GM19452 (cell line): ENCODE data around the gene SLC16A7.

Experiments
- ATAC-seq: cut with Tn5 transposase; IDR thresholded peaks from one replicate; pipeline ENCODE4 v1.9.1; 2021; ENCODE audit not compliant: unreplicated experiment

The SLC16A7 gene

DNA sequence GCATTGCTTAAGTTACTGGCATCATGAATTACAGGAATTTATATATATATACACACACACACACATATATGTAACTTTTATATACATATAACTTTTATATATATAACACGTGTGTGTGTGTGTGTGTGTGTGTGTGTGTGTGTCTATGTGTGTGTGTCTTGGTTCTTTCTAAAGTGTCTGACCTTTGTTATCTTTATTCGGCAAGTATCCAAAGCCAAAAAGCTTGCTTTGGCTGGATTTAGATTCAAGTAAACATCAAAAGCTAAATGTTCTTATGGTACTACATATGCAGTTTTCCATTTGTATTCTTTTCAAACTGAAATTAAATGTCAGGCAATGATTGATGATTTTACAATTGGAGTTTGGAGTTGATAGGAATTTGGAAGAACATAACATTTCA, 69.9 kb downstream of the SLC16A7 start:
- no peak for ATAC-seq

DNA sequence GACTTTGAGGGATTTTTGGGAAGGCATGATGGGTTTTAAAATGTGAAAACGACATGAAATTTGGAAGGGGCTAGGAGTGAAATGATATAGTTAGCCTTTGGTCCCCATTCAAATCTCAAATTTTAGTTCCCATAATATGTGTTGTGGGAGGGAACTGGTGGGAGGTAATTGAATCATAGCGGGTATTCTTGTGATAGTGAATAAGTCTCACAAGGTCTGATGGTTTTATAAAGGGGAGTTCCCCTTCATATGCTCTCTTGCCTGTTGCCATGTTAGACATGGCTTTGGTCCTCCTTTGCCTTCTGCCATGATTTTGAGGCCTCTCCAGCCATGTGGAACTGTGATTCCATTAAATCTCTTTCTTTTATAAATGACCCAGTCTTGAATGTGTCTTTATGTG, 72.8 kb downstream of the SLC16A7 start:
- ATAC-seq: no peak

DNA sequence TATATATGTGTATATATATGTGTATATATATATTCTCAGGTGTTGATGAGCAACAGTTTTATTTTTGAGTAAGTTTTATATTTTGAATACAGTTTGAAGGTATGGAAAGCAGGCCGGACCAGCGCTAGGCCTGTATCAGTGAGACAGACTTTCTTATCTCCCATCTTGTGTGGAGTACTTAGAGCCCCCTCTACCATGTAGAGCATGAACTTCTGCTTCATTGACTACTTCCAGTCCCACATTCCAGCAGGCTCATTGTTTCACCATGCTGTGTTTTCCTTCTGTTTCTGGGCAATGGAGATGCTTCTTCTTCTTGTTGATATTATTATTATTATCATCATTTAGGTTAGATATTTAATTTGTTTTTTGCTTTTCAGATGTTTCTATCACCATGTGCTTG, 76.4 kb downstream of the SLC16A7 start:
- ATAC-seq: no peak

DNA sequence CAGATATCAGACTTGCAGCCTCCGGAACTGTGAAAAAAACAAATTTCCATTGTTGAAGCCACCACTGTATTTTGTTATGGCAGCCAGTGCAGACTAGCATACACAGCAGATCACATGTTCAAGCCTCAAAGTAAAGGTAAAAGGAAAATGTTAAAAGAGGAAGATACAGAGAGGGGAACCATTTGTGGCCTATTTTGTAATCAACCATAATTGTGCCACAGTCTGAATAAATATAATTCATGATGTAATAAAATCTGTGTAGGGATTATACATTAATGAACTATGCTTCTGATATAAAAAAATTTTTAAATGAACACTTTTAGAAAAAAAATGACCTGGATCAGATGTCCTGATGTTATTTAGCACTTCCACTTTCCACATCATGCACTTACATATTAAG, 79.6 kb downstream of the SLC16A7 start:
- no peak for ATAC-seq

DNA sequence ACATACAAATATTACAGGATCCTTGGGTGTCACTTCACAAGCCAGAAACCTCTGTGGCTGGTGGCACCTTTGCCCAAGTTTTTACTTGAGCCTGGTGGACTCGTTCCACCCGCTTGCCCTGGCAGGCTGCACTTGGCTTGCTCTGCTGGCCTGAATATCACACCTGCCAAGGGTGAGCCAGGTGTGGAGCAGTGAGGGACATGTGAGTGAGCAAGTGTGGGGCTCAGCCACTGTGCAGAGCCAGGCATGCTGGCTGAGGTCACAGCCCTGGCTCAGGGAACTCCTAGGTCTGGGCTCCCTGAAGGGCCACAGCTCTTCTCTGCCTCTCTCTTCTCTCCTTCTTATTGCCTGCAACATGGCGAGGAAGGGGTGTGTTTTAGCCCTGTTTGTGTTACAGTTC, 82.0 kb downstream of the SLC16A7 start:
- ATAC-seq: no peak

DNA sequence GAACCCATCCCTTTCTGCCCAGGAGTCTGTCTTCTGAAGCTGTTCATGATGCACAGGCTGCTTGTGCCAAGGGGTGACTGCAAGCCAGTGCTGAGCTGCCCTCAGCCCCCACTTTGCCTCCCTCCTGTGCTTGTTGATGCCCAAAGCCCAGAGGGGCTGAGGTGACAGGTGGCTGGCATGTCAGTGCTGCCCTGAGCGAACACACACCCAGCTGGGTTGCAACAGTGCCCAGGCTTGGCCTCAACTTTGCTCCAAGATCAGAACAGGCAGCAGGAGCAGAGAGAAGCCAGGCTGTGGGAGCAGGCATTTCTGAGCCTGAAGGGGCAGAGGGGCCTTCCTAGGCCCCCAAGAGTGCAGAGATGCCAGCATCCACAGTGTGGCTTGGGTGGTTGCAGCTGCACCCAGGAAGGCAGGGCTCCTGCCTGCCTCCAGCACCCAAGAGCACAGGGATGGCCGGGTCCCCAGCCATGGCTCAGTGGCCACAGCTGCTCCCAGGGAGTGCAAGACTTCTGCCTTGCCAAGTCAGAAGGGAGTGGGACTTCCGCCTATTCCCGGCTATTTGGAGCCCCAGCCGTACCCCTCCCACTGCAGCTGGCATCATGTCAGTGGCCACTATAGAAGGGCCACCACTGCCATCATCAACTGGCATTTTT, 83.1 kb downstream of the SLC16A7 start:
- no peak for ATAC-seq

DNA sequence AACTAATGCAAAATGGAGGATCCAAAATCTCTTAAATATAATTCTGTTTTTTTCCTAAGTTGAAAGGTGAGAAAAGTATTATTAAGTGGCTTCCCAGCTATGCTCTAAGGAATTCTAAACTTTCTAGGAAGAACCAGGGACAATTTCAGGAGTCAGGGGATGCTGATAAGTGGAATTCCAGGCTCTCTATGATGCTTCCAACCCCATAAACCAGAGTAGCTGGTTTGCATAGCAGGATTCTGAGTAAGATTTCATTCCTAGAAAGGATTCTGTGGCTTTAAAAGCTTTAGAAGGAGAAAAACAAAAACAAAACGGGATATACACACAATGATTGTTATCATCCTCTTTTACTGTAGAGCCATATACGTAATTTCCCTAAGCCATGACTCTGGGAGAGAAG, 93.9 kb downstream of the SLC16A7 start:
- ATAC-seq: no peak

DNA sequence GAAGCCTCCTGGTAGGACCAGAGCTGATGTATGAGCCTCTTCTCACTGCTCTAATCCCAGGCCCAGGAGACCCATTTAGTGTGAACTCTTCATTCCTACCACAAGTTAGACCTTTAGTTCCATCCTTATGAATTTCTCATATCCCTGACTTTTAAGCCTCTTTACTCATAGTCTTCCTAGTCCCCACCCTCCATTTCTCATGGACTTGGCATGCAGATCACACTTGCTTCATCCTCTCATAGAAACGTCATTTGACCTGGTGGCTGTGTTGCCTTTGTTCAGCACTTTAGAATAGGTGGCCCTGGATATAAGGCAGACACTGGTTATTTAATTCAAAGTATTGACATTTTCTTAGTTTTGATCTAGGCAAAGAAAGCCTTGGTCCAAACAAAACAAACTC, 99.5 kb downstream of the SLC16A7 start:
- no peak for ATAC-seq

DNA sequence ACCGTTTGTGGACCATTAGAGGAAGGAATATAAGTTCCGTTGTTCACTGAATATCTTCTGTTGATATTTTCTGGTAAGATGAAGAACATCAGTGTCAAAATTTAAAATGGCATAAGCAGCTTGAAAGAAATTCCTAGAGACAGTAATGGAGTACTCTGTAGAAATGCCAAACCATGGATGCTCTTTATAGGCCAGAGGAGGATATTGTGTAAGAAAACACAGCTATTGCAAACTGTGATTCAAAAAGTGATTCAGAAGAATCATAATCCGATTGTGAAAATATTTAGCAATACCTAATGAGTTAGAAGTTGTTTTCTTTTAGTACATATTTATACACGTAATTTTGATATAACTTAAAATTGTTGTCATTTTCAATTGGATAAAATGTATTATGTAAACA, 102.8 kb downstream of the SLC16A7 start:
- ATAC-seq: no peak

DNA sequence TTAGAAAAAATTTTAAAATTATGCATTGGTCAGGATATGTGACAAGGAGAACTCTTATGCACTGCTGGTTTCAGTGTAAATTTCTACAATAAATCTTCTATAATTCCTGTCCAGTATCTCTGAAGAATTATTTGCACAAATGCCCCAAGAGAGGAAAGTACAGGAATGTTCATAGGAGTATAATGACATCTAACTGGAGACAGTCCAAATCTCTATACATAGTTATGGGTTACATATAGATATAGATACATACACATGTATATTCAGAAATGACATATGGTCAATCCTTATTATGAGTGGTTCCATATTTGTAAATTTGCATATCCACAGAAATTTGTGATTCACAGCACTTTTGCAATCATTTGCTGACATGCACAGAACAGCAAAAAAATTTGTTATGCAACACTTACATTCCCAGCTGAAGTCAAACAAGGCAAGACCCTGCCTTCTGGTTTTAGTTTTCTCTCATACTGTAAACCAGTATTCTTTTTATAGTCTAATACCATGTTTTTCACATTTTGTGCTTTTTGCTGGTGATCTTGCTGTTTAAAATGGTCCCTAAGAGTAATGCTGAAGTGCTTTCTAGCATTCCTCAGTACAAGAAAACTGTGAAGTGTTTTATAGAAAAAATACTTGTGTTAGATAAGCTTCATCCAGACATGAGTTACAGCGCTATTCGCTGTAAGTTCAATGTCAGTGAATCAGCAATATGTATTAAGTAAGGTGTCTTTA, 103.8 kb downstream of the SLC16A7 start:
- no peak for ATAC-seq

DNA sequence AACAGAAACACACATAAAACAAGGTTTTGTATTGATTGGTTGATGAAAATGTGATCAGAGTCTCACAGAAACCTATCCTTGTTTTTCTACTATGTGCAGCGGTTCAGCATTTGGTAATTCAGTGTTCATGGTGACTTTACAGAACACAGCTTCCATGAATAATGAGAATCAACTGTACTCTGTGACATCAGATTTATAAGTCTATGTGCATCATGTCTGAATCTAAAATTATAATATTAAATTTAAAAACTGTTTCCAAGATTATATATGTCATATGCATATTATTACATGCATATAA, 104.3 kb downstream of the SLC16A7 start:
- no peak for ATAC-seq

DNA sequence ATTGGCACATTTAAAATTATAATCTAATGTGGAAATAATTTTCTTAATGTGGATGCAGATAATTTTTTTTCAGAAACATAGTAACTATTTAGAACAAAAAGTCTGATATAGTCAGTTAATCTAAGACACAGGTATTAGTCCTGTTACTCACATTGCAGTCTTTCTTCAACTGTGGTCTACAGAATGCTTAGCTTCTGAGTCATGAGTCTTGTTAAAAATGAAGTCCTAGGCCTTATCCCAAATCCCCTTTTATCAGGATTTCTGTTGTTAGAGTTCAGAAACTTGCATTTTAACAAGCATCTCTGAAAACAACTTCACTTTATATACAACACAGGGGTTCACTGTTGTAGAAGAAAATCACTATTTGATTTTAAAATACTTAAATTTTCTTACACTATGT, 112.2 kb downstream of the SLC16A7 start:
- no peak for ATAC-seq

DNA sequence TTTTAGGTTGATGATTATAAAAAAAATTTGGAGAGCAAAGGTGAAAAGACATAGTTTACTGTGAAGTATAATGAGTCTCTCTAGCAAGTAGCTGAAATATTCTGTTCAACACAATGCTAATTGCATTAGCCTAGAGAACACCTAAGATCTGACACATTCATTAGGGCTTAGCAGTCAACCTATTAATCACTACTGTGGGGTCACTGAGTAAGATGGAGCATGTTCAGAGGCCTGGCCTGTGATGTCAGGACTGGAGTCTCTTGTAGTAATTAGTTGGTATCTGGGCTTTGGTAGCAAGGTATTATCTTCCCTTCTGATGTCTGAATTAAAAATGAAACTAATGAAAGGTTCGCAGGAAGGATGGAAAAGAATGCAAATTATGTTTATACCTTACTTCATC, 112.7 kb downstream of the SLC16A7 start:
- ATAC-seq: no peak

DNA sequence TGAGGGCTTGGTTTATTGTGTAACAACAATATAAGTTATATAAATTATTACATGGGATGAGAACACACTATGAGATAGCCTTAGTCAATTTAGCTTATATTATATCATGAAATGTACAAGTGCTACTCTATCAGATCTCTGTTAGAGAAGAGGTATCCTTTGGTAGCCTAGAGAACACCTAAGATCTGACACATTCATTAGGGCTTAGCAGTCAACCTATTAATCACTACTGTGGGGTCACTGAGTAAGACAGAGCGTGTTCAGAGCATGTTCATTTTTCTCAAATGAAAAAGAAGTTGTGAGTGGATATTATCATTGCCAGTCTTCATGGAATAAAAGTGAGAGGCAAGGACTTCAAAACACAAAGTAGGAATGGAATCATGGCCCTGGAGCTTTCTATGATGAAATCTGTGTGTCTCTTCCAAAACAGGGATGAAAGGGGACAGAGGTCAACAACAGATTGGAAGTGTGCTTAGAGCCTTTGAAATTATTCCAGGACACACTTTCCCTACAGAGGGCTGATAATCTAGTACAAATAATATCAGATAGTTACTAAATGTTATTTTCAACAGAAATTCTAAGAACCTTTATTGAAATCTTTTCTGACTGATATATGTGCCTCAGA, 114.3 kb downstream of the SLC16A7 start:
- no peak for ATAC-seq

DNA sequence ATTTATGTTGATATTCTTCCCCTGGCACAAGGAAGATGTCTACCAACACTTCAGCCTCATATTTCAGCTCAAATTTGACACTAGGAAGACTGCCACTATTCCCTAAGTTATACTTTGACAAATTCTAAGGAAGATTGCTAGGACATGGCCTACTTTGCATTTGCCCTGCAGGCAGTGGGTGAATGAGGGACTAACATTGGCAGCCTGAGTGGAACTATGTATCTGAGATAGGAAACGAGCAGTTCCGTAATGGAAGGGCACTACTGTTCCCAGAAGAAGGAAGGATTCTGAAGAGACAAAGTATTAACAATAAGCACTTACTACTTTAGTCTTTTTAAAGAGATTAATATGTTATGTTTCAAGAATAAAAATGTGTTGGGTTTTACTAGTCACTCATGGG, 115.1 kb downstream of the SLC16A7 start:
- ATAC-seq: no peak

DNA sequence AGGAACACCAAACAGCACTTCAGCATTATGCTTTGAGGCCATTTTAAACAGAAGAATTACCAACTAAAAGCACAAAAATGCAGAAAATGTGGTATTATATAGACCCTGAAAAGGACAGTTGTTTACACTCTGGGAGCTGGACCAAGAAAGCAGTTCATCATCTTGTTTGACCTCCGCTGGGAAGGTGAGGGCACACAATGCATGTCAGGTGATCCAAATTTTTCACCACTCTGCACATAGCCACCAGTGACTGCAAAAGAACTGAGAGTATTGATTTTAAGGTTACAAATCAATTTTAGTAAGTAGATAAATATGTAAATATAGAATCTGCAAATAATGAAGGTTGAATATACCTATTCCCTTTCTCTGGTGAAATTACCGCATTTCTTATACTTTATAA, 119.6 kb downstream of the SLC16A7 start:
- ATAC-seq: no peak

DNA sequence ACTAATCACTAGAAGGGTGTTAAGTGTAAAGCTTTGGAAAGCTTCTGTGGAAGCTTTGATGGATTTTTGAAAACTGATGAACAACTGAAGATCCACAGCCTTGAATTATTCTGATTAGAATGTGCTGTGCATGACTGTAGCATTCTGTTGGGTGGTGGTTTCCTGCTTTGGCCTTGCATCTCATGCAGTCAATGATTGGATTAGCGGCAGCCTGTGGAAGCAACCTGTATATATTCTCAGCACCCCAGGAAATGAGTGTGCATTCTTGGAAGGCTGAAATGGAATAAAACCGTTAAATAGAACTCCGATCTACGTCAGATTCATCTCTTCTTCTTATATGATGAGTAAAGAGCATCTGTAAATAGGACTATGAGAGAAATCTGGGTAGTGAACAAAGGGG, 120.2 kb downstream of the SLC16A7 start:
- ATAC-seq: no peak

DNA sequence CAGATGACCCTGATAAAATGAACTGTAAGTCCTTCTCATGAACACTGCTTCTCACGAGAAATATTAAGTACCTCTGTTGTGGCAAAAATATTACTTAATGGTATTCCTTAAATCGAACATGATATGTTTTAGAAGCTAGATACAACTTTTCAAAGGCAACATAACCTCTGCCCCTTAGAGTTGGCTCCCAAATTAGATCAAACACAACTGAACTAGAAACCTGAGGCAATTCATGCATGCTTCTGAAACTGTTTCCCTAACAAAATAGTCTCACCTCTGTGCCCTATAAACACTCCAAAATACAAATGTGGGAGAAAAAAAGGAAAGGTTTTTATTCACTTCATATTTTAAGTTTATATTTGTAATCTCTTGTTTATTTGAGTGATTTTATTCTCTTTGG, 121.6 kb downstream of the SLC16A7 start:
- no peak for ATAC-seq

DNA sequence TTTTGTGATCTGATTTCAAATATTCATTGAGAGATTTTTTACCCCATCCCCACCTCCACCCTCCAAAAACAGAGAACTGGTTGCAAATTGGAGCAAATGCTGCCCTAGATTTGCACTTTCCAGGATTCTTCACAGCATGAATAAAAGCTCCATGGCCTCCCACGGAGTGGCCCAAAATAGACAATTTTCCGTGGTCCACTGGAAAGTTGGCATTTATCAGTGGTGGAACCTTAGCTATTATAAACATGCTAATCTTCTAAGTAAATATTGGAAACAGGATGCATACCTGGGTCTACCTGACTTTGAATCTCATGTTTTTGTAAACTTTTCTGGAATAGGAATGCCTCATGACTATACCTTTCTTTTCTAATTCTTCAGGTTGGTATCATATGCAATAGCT, 123.9 kb downstream of the SLC16A7 start:
- ATAC-seq: no peak

DNA sequence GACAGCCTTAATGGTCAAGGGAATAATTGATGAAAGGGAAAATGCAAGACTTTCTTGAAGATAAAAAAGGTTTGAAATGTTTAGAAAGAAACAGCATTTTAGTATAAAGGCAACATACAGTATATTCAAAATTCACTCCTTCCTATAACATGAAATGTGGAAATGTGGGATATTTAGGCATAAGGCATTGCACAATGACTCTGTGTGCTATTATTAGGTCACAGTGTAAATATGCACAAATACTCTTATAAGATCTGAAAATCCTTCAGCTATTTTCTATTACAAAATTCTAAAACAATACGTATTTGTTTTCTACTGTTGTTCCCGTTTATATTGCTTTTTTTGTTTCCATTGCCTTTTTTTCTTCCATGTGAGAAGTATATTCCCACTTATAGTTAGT, 127.7 kb downstream of the SLC16A7 start:
- no peak for ATAC-seq

DNA sequence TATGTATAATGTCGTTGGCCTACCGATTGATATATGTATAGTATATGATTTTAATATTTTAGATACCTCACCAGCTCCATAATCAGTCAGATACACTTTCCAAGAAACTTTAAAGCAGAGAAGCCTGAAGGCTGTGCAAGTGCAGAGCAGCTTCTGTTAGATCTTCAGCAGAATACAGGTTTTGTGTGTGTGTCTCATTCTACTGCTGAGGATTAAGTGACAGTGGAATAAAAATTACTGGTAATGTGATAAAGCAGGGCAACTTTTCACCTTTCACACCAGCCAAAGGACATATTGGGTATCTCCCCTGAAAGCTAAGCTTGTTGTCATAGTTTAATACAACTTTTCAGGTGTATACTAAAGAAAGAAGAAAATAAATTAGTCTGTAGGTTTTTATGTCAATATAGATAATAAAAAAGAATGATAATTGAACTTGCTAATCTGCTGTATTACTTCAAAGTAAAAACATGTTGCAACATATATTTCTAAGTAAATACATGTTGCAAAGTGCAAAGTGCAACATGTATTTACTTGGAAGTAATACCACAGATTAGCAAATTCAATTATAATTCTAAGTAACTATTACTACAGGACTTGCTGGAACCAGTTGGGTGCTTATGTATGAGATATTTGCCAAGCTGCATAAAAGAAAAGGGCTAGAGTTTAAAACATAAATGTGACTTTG, 128.3 kb downstream of the SLC16A7 start:
- ATAC-seq: no peak

DNA sequence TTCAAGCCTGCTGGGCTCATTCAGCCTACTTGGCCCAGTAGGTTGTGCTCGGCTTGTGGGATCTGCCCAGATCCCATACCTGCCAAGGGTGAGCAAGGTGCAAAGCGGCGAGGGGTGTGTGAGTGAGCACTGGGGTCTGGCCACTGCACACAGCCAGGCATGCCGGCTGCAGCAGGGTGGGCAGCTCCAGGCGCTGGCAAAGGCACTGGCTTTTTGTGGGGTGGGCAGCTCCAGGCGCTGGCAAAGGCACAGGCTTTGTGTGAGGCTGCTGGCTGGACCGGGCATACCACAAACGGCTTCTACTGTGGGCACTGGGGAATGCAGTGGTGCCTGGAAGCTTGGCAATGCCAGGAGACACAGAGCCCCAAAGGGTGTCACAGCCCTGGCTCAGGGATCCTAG, 137.4 kb downstream of the SLC16A7 start:
- no peak for ATAC-seq
